Esophagus muscularis mucosa (tissue), 4 donors: ENCODE data around the gene GALP. TPM values are rescaled to one million over a fixed set of nuclear protein-coding genes. Genes with fewer than 3 reads are reported as not detected.

ENCODE experiments used
- DNase-seq: peaks from one replicate; pipeline ENCODE4 v3.0.0-alpha.2; 2017; ENCODE audit errors: extremely low spot score
- H3K27ac ChIP-seq, 4 donors: fragments of 200-600 bp; sonication (generic); replicated peaks in 1 of 4; 1 replicate in 3 of 4; 2 replicates in 1 of 4; pipeline ENCODE4 v1.5.1; 2016 to 2019; ENCODE audit warnings: mild to moderate bottlenecking in 1 of 4
- H3K27me3 ChIP-seq, 4 donors: fragments of 200-600 bp; sonication (generic); one replicate each; pipeline versions ENCODE4 v1.5.1 to v1.6.0; 2016 to 2019
- H3K36me3 ChIP-seq, 4 donors: fragments of 200-600 bp; sonication (generic); one replicate each; pipeline ENCODE4 v1.5.1; 2016 to 2019
- H3K4me1 ChIP-seq, 4 donors: fragments of 200-600 bp; sonication (generic); one replicate each; pipeline ENCODE4 v1.5.1; 2016 to 2019
- H3K4me3 ChIP-seq, 4 donors: fragments of 200-600 bp; sonication (generic); 1 replicate in 2 of 4; 2 replicates in 2 of 4; pipeline ENCODE4 v1.5.1; 2016 to 2019; ENCODE audit warnings: mild to moderate bottlenecking in 4 of 4, moderate library complexity in 1 of 4
- H3K9me3 ChIP-seq, 4 donors: fragments of 200-600 bp; sonication (generic); 1 replicate in 3 of 4; 2 replicates in 1 of 4; pipeline ENCODE4 v1.5.1; 2016 to 2019
- EP300 ChIP-seq: sonication (generic); formaldehyde crosslinking; IDR thresholded peaks from one replicate; pipeline ENCODE4 v1.6.1; 2017; ENCODE audit warnings: antibody characterized with exemption
- POLR2A ChIP-seq: fragments of 450-650 bp; IDR thresholded peaks from one replicate; pipeline ENCODE4 v1.6.1; 2017; ENCODE audit warnings: antibody characterized with exemption, moderate library complexity, mild to moderate bottlenecking, low read depth
- POLR2AphosphoS5 ChIP-seq, 2 donors: sonication (generic); formaldehyde crosslinking; IDR thresholded peaks; one replicate each; pipeline ENCODE4 v1.6.1; 2017; ENCODE audit warnings: antibody characterized with exemption in 2 of 2
- WGBS: methylation state at CpG from one replicate; pipeline ENCODE4 v1.1.5; 2018; 5-methylcytosine and 5-hydroxymethylcytosine counted together
- intact Hi-C: fragments of 100-400 bp; cut with DNase I; formaldehyde crosslinking; loops from one replicate; pipeline ENCODE4 v1.15.1; 2023
- total RNA-seq, 4 donors: library from RNA; depleted of rRNA; stranded (reverse); fragments of >200 nt; gene quantifications; one replicate each; pipeline versions ENCODE4 v1.1.0 to v1.2.1, GENCODE V29; 2016
- TF ChIP-seq, protein P1 (sequence below), 3 experiments: fragments of 200-600 bp in 2 of 3; fragments of 450-650 bp in 1 of 3; sonication (generic) in 2 of 3; IDR thresholded peaks; one replicate each; pipeline ENCODE4 v1.5.1; 2017 to 2019; ENCODE audit warnings: antibody characterized with exemption in 3 of 3, mild to moderate bottlenecking in 2 of 3, moderate library complexity in 1 of 3

The GALP gene
- total RNA-seq, 4 donors from 2014 or later, result not detected

DNA sequence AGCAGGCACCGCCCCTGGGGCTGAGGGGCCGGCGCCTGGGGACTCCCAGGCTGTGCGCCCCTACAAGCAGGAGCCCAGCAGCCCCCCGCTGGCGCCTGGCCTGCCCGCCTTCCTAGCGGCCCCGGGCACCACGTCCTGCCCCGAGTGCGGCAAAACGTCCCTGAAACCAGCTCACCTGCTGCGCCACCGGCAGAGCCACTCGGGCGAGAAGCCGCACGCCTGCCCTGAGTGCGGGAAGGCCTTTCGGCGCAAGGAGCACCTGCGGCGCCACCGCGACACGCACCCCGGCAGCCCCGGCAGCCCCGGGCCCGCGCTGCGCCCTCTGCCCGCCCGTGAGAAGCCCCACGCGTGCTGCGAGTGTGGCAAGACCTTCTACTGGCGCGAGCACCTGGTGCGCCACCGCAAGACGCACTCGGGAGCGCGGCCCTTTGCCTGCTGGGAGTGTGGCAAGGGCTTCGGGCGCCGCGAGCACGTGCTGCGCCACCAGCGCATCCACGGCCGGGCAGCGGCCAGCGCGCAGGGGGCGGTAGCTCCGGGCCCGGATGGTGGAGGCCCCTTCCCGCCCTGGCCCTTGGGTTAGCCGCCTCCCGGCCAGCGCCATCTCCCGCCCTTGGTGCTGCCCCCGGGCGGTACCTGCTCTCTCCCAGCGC lies 16.1 kb upstream of the GALP start:
- intact Hi-C loops, result no loop called here

GRCh38 chr19:56161534-56161933 lies 14.3 kb upstream of the GALP start:
- 97% methylated on average over 6 of the region's 11 CpGs for WGBS
- H3K36me3 ChIP-seq, result peaks cover 15 to 51% (median 42%) of the 10 kb centered on the region in 4 donors
- TF ChIP-seq EP300, result no peak
- no peak for TF ChIP-seq POLR2A
- TF ChIP-seq, protein P1, sequence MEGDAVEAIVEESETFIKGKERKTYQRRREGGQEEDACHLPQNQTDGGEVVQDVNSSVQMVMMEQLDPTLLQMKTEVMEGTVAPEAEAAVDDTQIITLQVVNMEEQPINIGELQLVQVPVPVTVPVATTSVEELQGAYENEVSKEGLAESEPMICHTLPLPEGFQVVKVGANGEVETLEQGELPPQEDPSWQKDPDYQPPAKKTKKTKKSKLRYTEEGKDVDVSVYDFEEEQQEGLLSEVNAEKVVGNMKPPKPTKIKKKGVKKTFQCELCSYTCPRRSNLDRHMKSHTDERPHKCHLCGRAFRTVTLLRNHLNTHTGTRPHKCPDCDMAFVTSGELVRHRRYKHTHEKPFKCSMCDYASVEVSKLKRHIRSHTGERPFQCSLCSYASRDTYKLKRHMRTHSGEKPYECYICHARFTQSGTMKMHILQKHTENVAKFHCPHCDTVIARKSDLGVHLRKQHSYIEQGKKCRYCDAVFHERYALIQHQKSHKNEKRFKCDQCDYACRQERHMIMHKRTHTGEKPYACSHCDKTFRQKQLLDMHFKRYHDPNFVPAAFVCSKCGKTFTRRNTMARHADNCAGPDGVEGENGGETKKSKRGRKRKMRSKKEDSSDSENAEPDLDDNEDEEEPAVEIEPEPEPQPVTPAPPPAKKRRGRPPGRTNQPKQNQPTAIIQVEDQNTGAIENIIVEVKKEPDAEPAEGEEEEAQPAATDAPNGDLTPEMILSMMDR (IDR thresholded peaks at IDR 0.05), result no peak
- TF ChIP-seq POLR2AphosphoS5 (IDR thresholded peaks at IDR 0.05), result no peak
- no peak overlapping the region for H3K27ac ChIP-seq
- no peaks in the 10 kb centered on the region for H3K9me3 ChIP-seq
- DNase-seq, result no peak
- no peaks in the 10 kb centered on the region for H3K27me3 ChIP-seq
- H3K4me3 ChIP-seq, result no peak overlapping the region
- H3K4me1 ChIP-seq, result peaks cover 0 to 5% (median 0%) of the 10 kb centered on the region in 4 donors
- intact Hi-C loops, result no loop called here

More for the DNA sequence above, 16.1 kb upstream of the GALP start:
- no peak overlapping the region for H3K27ac ChIP-seq
- DNase-seq, result no peak
- H3K27me3 ChIP-seq, result no peaks in the 10 kb centered on the region
- peaks cover 0 to 13% (median 4%) of the 10 kb centered on the region in 4 donors for H3K4me1 ChIP-seq
- 97% methylated on average over 35 of the region's 69 CpGs for WGBS
- peaks cover 15 to 68% (median 55%) of the 10 kb centered on the region in 4 donors for H3K36me3 ChIP-seq
- TF ChIP-seq EP300 (no peak), POLR2A (no peak)
- TF ChIP-seq, protein P1 (IDR thresholded peaks at IDR 0.05), result no peak
- H3K4me3 ChIP-seq, result no peak overlapping the region
- H3K9me3 ChIP-seq, result no peaks in the 10 kb centered on the region

DNA sequence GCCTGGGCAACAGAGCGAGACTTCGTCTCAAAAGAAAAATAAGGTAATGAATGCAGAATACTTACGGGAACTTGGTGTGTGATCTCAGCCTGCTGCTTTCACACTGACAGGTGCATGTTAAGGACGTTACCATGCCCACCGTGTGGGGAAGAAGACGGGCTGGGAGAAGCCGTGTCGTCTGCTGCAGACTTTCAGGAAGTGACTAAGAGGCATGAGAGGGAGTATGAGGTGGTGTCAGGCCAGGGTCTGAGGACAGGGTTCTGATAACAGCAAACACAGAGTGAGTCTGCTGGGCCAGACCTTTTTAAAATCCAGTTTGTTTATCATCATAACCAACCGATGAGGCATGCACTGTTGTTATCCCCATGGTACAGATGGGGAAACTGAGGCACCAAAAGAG lies 13.6 kb upstream of the GALP start:
- WGBS, result 78% methylated on average over 8 of the region's 9 CpGs
- Histone ChIP-seq H3K27ac (no peak overlapping the region), H3K4me1 (peaks cover 0 to under 1% (median 0%) of the 10 kb centered on the region in 4 donors), H3K4me3 (no peak overlapping the region), H3K27me3 (no peaks in the 10 kb centered on the region), H3K36me3 (peaks cover 15 to 44% (median 39%) of the 10 kb centered on the region in 4 donors), H3K9me3 (no peaks in the 10 kb centered on the region)
- intact Hi-C loops, result no loop called here
- DNase-seq, result no peak
- TF ChIP-seq, protein P1 (IDR thresholded peaks at IDR 0.05), result no peak
- no peak for TF ChIP-seq EP300
- TF ChIP-seq POLR2A, result no peak
- no peak for TF ChIP-seq POLR2AphosphoS5 (IDR thresholded peaks at IDR 0.05)

DNA sequence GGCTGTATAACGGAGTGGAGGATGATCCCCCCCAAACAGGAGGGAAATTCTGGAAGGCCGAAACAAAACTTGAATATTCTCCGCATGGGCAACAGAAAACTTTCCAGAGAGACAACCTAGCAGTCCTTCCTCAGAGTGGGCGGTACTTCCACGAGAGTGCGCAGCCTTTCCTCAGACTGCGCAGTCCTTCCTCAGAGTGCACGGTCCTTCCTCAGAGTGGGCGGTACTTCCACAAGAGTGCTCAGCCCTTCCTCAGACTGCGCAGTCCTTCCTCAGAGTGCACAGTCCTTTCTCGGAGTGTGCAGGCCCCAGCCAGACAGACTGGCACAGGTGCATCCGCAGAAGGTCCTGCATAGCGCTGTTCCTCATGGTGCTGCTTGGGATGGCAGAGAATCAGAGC lies 12.7 kb upstream of the GALP start:
- no peaks in the 10 kb centered on the region for H3K4me1 ChIP-seq
- H3K27me3 ChIP-seq, result no peaks in the 10 kb centered on the region
- H3K27ac ChIP-seq, result no peak overlapping the region
- H3K36me3 ChIP-seq, result peaks cover 15 to 37% (median 36%) of the 10 kb centered on the region in 4 donors
- no peaks in the 10 kb centered on the region for H3K9me3 ChIP-seq
- TF ChIP-seq EP300, result no peak
- TF ChIP-seq POLR2AphosphoS5 (IDR thresholded peaks at IDR 0.05), result no peak
- no peak for DNase-seq
- no peak overlapping the region for H3K4me3 ChIP-seq
- intact Hi-C loops, result no loop called here
- WGBS, result 85% methylated on average over 13 of the region's 13 CpGs

GRCh38 chr19:56167064-56167578 lies 8.7 kb upstream of the GALP start:
- intact Hi-C loops, result no loop called here
- DNase-seq, result no peak
- no peak overlapping the region for H3K27ac ChIP-seq
- H3K4me3 ChIP-seq, result no peak overlapping the region
- peaks cover 0 to 5% (median 2%) of the 10 kb centered on the region in 4 donors for H3K4me1 ChIP-seq
- TF ChIP-seq POLR2AphosphoS5 (IDR thresholded peaks at IDR 0.05) (no peak), EP300 (no peak), POLR2A (no peak)
- TF ChIP-seq, protein P1 (IDR thresholded peaks at IDR 0.05), result no peak
- 37% methylated on average over 7 of the region's 7 CpGs for WGBS
- H3K36me3 ChIP-seq, result peaks cover 0 to 1% (median 0%) of the 10 kb centered on the region in 4 donors
- no peaks in the 10 kb centered on the region for H3K27me3 ChIP-seq
- no peaks in the 10 kb centered on the region for H3K9me3 ChIP-seq
